Glomerular visceral epithelial cell (primary cell): ENCODE results near the gene GALNT1.

Source experiments
- DNase-seq: peaks from one replicate; pipeline ENCODE4 v3.0.0-alpha.2; 2016; ENCODE audit errors: extremely low spot score

The GALNT1 gene

DNA sequence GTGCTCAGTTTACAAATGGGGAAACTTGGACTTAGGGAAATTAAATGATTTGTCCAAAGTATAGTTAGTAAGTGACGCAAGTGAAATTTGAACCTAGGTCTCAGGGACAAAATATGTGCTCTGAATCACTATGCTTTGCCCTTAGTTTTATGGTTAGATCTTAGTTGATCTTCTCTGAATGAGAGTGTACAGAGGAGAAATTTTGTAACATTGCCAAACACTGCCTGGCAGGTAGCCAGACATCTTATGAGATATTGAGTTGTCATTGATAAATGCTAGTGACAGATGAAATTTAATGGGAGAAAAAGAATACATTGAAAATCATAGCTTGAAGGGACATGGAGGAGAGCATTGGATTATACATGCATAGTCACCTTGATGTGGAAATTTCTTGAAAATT, 91.4 kb downstream of the GALNT1 start:
- no peak for DNase-seq

DNA sequence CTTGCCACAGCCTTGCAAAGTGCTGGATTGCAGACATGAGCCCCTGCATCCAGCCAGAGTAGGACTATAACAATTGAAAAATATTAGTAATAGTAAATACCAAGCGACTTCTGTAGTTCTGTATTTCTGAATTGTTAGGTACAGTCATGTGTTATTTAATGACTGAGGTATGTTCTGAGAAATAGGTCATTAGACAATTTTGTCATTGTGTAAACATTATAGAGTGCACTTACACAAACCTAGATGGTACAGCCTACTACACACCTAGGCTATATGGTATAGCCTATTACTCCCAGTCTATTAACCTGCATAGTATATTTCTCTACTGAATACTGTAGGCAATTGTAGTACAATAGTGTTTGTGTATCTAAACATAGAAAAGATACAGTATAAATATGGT, 92.1 kb downstream of the GALNT1 start:
- DNase-seq = no peak

DNA sequence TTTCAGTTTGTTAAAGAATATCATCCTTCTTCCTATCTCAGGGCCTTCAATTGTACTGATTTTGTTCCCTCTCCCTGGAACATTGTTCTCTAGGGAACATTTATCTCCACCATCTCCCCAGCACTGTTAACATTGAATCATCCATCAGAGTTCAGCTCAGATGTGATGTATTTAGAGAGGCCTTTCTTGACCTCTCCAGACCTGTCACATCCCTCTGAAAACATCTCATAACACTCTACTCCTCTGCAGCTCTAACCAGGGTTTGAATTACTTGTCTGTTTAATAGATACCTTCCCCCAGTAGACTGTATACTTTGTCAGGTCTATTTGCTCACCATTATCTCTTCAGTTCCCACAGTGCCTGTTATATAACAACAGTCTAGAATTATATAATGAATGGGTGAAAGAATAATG, 98.6 kb downstream of the GALNT1 start:
- no peak for DNase-seq

DNA sequence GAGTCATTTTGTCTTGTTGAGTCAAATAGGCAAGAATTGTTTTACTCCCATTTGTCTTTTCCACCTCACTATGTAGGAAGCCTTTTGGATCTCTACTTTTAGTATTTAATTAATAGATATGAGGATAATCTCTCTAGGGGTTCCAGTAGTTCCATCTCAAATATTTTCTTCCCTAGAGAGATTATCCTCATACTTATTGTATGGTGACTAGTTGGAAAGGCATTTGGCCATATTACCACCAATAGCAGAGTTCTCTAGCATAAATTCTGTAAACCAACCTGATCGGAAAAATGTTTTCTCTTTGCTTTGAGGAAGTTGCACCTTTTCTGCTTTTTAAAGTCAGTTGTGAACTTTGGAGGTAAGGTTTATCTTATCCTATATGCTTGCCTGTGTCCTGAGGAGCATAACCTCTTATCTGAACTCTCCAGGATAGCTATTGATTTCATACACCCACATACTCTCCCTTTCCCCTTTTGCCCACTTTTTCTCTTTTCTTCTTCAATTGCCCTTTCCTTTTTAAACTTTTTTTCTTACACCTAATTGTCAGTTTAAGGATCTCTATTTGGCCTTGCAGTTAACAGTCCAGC, 100.8 kb downstream of the GALNT1 start:
- DNase-seq = no peak

DNA sequence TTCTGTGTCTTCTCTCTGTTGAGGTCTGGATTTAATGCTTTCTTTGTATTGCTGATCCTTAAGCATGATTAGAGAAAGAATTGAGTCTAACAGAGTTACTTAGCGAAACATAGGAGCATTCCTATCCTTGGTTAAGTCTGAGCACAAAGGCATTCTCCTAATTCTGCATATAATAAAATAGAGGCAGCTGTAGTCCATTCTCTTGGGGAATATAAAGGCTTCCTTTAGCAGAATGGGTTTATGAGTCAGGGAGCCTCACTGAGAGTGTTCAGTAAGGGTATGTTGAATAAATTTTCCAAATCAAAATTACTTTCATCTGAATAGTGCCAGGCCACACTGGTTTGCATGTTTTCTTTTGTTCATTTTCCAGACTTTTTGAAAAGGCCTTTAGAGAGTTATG, 101.5 kb downstream of the GALNT1 start:
- DNase-seq = no peak

DNA sequence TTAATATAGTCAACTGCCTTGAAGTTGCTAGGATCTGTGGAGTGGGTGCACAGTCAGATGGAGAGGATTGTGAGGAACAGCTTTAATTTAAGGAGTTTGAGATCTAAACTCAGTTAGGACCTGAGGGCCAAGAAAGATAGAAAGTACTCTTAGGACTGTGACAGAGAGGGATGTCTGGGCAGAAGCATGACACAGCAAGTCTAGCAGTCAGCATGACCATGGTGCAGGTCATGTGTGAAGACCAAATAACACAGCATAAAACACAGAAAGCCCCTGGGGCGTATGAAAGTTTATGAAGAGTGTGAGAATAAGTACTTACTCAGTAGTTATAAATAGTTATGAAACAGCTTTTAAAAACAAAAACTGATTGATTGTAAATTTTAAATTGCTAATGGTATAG, 107.2 kb downstream of the GALNT1 start:
- DNase-seq = no peak

DNA sequence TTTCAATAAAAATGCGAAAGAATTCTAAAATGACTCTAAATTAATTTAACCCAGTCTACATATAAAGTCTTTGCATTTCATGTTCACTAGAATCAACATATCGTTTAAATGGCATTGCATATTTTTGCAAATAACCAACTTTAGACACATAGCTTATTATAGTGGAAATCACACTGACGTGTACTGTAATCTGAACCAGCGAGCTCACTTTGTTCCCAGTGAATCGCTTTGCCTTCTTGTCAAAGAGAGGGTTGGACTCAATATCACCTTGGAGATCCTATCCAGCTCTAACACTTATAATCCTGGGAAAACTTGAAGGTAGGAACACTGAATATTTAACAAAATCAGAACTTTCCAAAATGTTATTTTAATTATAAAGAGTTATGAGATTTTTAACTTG, 108.2 kb downstream of the GALNT1 start:
- no peak for DNase-seq

DNA sequence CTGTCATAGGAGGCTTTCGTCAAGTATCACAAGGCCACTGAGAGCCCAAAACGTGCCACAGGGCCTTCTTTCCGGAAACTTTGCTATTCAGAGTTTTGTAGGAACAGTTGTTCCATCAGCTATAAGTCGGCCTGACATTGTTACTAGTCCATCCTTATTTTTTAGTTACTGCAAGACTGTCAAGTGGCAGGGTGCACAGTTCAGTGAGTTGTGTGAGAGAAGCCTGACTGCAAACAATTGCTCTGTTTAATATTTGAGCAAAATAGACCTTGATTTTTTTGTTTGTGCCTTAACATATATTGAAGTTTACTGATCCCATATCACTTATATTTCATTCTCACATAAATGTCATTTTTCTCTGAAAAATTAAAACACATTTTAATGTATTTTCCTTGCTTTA, 110.1 kb downstream of the GALNT1 start:
- no peak for DNase-seq

DNA sequence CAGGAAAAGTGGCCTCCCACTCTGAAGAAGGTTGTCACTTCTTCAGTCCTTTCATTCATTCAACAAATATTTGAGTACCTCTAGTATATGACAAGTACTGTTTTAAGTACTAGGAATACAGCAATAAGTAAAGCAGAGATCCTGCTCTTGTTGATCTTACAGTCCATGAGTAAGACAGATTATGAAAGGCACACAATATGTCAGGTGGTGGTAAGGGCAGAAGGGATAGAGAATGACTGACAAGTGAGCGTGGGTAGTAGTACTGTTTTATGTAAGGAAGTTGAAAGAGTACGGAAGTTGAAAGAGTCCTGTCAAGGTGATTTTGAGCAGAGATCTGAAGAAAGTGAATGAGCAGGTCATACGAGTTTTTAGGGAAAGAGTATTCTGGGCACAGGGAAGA, 111.3 kb downstream of the GALNT1 start:
- no peak for DNase-seq

DNA sequence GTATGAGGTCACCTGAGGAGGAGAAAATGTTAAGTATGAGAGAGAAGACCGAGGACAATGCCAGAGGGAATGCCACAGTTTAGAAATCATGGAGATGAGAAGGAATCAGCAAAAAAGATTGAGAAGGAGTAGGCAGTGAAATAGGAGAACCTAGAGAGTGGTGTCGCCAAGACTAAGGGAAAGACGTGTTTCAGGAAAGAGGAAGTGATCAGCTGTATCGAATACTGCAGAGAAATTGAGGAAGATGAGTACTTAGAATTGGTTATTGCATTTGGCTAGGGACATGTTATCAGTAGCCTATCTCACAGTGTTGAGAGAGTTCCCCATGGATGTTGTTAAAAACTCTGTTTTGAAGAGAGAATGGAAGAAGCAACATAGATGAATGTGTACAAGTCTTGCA, 112.3 kb downstream of the GALNT1 start:
- no peak for DNase-seq

DNA sequence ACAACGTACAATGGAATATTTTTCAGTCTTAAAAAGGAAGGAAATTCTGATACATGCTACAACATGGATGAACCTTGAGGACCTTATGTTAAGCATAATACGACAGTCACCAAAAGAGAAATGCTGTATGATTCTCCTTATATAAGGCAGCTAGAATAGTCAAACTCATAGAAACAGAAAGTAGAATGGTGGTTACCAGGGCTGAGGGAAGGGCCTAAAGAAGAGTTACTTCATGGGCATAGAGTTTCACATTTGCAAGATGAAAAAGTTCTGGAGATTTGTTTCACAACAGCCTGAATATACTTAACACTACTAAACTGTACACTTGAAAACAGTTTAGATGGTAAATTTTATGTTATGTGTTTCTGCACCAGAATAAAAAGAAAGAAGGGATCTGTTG, 113.3 kb downstream of the GALNT1 start:
- DNase-seq = no peak

DNA sequence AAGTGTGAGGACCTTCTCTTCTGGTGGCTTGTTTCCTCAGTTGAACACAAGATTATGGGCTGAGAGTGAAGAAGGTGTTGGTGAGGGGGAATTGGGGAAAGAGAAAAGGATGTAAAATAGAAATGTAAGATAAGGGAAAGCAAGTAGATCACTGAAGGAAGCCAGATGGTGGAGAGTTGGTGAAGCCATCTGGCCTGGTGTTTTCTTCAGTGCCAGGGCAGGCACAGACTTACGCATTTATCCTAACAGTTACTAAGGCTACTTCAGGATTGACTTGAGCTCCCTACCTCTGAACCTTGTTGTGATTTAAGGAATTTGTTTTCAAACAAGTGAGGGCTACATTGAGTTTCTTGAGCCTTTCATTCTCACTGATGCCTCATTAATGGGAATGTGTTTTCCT, 113.8 kb downstream of the GALNT1 start:
- no peak for DNase-seq

DNA sequence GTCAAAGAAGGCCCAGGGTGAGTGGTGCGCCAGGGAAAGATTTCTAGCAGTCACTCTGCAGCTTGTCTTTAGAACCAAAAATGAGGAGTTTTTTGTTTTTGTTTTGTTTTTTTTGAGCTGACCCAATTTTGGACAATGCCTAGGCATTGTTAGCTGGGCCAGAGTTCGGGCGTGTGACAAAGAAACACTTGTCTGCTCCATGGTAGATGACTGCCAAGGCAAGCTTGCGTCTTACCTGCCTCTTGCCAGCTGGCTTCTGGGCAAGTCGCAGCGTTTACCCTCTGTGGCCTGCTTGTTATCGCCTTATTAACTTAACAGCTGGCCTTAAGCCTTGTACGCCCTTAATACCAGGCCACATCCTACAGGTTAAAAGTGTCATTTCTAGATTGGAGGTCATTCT, 114.3 kb downstream of the GALNT1 start:
- no peak for DNase-seq

DNA sequence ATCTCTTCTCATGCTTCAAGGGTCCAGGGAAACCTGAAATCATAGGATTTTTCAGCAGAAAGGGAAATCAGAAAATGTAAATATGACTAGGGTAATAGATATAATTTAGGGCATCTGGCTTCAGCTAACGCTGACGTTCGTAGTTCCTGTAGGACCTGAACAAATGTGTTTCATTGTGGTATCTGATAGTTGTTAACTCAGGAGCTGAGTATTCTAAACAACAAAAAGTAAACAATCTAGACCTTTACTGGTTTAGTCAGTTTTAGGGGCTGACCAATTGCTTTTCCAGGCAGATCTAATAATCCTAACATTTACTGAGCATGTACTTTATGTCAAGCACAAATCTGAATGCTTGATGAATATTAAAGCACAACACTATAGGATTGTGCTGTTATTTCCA, 114.8 kb downstream of the GALNT1 start:
- DNase-seq = no peak

DNA sequence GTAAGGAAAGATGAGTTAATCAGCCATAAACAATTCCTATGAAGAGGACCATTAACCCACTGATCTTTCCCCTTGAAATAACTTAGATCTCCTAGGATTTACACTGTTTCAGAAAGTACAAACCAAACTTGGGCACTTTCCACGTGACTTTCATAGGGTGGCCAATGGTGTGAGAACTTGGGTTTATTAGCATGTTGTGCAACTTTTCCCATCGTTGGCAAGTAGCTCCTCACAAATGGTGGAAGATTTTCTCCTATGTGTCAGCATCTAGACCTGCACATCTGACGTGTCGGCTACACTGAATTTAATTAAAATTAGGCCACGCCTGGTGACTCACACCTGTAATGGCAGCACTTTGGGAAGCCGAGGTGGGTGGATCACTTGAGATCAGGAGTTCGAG, 116.3 kb downstream of the GALNT1 start:
- no peak for DNase-seq

DNA sequence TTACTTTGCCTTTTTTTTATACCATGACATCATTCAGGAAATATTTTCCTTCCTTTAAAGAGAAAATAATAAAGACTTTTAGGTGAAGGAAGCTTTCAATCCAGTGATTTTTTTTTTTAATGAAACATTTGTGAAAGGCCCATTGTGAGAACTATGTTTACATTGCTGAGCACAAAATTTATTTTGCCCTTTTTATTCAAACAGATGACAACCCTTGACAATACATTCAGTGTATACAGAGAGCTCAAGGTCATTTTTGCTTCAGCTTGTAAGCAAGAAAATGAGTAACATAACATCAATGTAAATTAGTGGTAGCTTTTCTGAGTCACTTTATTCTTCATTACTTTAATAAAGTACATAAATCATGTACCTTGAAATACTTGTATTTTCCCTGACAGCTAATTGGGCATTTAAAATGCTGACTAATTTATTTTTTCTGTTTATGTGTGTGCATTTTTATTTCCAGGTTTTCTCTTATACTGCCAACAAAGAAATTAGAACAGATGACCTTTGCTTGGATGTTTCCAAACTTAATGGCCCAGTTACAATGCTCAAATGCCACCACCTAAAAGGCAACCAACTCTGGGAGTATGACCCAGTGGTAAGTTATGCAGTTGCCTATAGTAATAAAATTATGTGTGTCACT, 121.6 kb downstream of the GALNT1 start:
- no peak for DNase-seq

DNA sequence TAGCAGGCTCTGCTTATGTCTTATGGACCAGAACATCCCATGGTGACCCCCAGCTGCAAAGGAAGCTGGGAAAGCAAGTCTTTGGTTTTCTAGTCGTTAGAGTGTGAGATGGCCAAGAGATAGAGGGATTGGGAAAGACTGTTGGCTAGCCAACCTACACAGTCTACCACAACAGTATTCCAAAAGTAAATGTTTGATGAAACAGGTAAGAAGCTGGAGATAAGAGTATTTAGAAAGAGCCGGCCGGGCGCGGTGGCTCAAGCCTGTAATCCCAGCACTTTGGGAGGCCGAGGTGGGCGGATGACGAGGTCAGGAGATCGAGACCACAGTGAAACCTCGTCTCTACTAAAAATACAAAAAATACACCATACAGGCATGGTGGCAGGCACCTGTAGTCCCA, 124.4 kb downstream of the GALNT1 start:
- DNase-seq = no peak

DNA sequence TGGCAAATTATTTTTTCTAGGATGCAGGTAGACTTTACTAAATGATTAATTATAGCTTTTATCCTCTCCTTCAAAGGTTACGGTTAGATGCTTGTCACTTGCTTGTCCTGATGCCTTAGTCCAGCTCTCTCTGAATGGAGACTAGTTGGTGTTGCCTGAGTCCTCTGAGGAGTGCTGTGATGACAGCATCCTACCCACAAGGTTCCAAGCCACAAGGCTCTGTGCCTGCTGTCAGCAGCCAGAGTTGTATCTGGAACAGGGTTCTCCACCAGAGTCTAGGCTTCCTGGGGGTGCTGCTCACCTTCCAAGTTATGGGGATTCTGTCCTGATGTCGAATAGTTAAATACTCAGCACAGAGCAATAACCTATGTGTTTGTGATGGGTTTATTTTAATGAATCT, 125.7 kb downstream of the GALNT1 start:
- DNase-seq = no peak

DNA sequence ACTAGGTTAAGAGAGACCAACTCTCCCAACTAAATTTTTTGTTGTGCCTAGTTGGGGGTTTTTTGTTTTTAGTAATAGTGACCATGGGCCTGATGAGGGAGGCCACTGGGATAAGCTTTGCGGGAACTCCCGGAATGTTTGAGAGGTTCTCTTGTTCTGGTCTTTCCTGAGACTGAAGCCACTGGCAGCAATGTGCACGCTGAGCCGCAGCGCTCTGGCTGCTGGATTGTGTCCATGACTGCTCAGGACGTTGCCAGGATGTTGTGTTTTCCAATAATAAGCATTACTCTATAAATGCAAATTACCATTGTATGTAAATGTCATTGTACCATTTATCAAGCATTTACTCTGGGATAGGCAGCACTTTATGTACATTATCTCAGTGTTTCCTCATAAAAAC, 126.1 kb downstream of the GALNT1 start:
- no peak for DNase-seq

DNA sequence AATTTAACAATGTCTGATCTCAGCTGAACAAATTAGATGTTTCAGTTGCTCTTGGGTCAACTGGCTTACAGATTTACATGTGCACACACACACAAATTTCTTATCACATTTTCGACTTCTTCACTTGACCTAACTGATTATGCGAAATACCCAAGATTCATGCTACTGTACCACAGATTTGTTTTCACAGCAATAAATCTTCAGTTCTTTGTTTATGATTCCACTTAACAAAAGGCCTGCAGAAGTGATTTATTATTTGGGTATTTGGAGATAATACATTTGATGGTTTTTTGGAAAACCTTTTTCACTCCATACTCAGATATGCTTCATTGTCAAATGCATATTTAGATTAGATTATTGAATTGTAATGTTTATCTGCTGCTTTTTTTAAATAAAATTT, 129.0 kb downstream of the GALNT1 start:
- DNase-seq = no peak

DNA sequence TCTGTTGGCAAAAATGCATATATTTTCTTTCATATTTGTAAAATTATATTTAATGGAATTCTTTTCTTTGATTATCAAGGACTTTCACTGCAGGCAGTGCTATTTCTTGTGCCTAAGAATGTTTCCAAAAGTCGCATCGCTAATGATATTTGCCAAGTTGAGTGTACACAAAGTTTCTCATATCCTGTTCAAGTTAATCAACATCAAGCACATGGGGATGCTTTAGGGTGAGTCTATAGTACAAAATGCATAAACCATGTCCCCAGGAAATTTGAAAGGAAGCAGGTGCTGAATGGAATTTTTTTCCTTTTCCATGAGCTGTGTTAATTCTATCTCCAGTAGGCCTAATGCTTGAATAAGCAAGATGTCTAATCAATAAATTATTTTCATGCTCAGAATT, 129.7 kb downstream of the GALNT1 start:
- DNase-seq = no peak

DNA sequence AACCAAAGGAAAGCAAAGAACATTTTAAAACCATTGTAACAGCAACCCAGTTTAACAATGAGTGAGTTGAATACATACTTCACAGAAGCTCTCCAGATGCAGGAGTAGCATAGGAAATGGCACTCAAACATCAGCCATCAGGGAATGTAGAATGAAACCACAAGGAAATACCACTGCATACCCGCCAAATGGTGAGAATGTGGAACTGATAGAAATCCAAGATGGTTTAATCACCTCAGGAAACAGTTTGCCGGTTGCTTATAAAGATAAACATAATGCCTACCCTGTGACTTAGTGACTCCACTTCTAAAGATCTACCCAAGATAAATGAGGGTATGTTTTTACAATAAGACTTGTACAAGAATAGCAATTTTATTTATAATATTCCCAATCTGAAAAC, 132.0 kb downstream of the GALNT1 start:
- peak; percentile 14 for DNase-seq

DNA sequence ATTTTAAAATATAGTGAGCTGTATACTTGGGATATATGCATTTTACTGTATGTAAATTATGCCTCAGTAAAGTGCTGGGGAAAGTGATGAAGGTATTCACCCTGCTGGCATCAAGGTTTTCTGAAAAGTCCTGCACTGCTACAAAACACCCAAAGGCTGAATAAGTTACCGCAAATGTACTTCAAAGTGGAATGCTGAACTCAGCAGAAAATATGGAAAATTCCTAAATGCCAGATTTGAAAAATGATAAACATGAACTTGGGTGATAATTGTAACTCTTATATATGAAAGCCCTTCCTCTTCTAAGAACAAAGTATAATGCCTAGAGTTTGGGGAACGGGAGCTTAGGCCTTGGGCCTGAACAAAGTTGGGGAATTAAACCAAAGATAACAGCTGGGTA, 133.0 kb downstream of the GALNT1 start:
- DNase-seq = no peak

DNA sequence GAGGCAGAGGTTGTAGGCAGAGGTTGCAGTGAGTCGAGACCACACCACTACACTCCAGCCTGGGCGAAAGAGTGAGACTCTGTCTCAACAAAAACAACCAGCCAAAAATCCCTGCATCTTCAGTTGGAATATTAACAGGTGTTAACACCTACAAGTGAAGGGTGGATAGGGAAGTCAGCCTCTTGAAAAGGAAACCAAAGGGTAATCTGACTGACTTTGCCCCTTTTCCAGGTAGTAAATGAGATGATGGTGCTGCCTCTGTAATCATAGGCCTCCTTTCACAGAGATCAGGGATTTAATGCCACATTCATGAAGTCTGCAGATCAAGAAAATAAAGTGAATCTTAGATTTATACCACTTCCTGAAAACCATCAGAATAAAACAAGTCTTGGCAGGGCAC, 133.6 kb downstream of the GALNT1 start:
- DNase-seq = no peak
